Muscle of arm (tissue), 12 donors: ENCODE measurements around the gene OXSR1. TPM values are rescaled to one million over a fixed set of nuclear protein-coding genes. Genes with fewer than 3 reads are reported as not detected.

Experiments
- DNase-seq: peaks from one replicate; pipeline ENCODE4 v3.0.0-alpha.2; 2013
- polyA plus RNA-seq, 12 donors: library from polyadenylated mRNA; unstranded; fragments of 120-200 nt; gene quantifications; one replicate each; pipeline ENCODE4 v1.2.1, GENCODE V29; 2013; ENCODE audit not compliant: insufficient read length in 12 of 12

OXSR1 gene
- polyA plus RNA-seq, 12 donors, result 27.4 to 39.5 (median 37.7) TPM; not detected in 1

GRCh38 chr3:38297947-38298711 is 132.8 kb downstream of the OXSR1 start:
- DNase-seq, result no peak

Other genes starting within 250 kb of the OXSR1 start
- gene VILL, start 174.8 kb upstream of the OXSR1 start, polyA plus RNA-seq, result 10 to 100 TPM in 2 of 12 donors, 1 to 10 TPM in 9, not detected in 1; 4.4 to 24.2 (median 5.9) TPM
- 10 to 100 TPM in 9 of 12 donors, 1 to 10 TPM in 2, not detected in 1; 8.7 to 29.9 (median 13.0) TPM for gene PLCD1, start 135.9 kb upstream of the OXSR1 start, polyA plus RNA-seq
- gene DLEC1, start 126.3 kb upstream of the OXSR1 start, polyA plus RNA-seq, result 1 to 10 TPM in 1 of 12 donors, under 1 TPM in 9, not detected in 2; 0.14 to 1.1 (median 0.49) TPM
- 10 to 100 TPM in 11 of 12 donors, not detected in 1; 24.5 to 48.2 (median 29.1) TPM for gene ACAA1, start 28.4 kb upstream of the OXSR1 start, polyA plus RNA-seq
- gene MYD88, start 26.9 kb upstream of the OXSR1 start, polyA plus RNA-seq, result 10 to 100 TPM in 11 of 12 donors, not detected in 1; 15.4 to 38.2 (median 22.6) TPM
- under 1 TPM in 9 of 12 donors, not detected in 3; 0.12 to 0.30 (median 0.15) TPM for gene SLC22A13, start 100.3 kb downstream of the OXSR1 start, polyA plus RNA-seq
- under 1 TPM in 9 of 12 donors, not detected in 3; 0.12 to 0.49 (median 0.16) TPM for gene SLC22A14, start 116.8 kb downstream of the OXSR1 start, polyA plus RNA-seq
- gene XYLB, start 181.2 kb downstream of the OXSR1 start, polyA plus RNA-seq, result 1 to 10 TPM in 11 of 12 donors, not detected in 1; 2.8 to 9.0 (median 3.5) TPM